ENCODE data around the gene LRRIQ3.
"Not testable (repeated sequence)": the region's sequence is repeated elsewhere in the genome, so short reads cannot be mapped to it uniquely, and the experiment has no call there.

Gene LRRIQ3

GRCh38 chr1:74197657-74198552 lies at the start of gene LRRIQ3, which contains the start of gene FPGT:
Gene LRRIQ3 (minus strand): TSS chr1:74198176. CDS start chr1:74183684, 14,492 bp downstream.
Gene FPGT (plus strand): TSS chr1:74198242. CDS start chr1:74198279, 37 bp downstream.
- peak; percentile 97 for DNase-seq

GRCh38 chr1:74246315-74246714 lies 48.3 kb upstream of the LRRIQ3 start:
- DNase-seq, result no peak

GRCh38 chr1:74245168-74245772 lies 47.3 kb upstream of the LRRIQ3 start:
- DNase-seq, result no peak

GRCh38 chr1:74237787-74238186 lies 39.8 kb upstream of the LRRIQ3 start:
- DNase-seq, result no peak

- DNase-seq, result no peak
These were observed 39.1 kb upstream of the LRRIQ3 start for GRCh38 chr1:74237035-74237434.

GRCh38 chr1:74236440-74236839 lies 38.5 kb upstream of the LRRIQ3 start:
- no peak for DNase-seq

- no peak for DNase-seq
These were observed 37.2 kb upstream of the LRRIQ3 start, which contains the start of gene TNNI3K for GRCh38 chr1:74235153-74235552. Gene TNNI3K (plus strand): TSS chr1:74235387. CDS start chr1:74235452, 65 bp downstream.

- DNase-seq, result no peak
These were observed 25.5 kb upstream of the LRRIQ3 start for GRCh38 chr1:74223453-74223852.

- no peak for DNase-seq
These were observed 24.7 kb upstream of the LRRIQ3 start for GRCh38 chr1:74222701-74223100.

GRCh38 chr1:74215229-74215628 lies 17.3 kb upstream of the LRRIQ3 start:
- DNase-seq, result no peak

- DNase-seq, result no peak
These were observed 7.3 kb upstream of the LRRIQ3 start for GRCh38 chr1:74205266-74205665.

GRCh38 chr1:74199504-74199903 lies 1.5 kb upstream of the LRRIQ3 start:
- DNase-seq, result peak; percentile 62

- DNase-seq, result no peak
These were observed 721 bp downstream of the LRRIQ3 start for GRCh38 chr1:74197255-74197654.

- peak; percentile 4 for DNase-seq
These were observed 2.6 kb downstream of the LRRIQ3 start for GRCh38 chr1:74195339-74195738.

GRCh38 chr1:74193908-74194307 lies 4.1 kb downstream of the LRRIQ3 start:
- DNase-seq, result no peak

- DNase-seq, result no peak
These were observed 17.5 kb downstream of the LRRIQ3 start for GRCh38 chr1:74180490-74180889.

- not testable (repeated sequence) for DNase-seq
These were observed 23.6 kb downstream of the LRRIQ3 start for GRCh38 chr1:74174423-74174822.

GRCh38 chr1:74162333-74162732 lies 35.6 kb downstream of the LRRIQ3 start:
- no peak for DNase-seq

- DNase-seq, result no peak
These were observed 36.5 kb downstream of the LRRIQ3 start for GRCh38 chr1:74161497-74161896.

GRCh38 chr1:74160046-74160445 lies 37.9 kb downstream of the LRRIQ3 start:
- DNase-seq, result no peak

- DNase-seq, result no peak
These were observed 52.9 kb downstream of the LRRIQ3 start for GRCh38 chr1:74145086-74145485.

GRCh38 chr1:74117370-74117769 lies 80.6 kb downstream of the LRRIQ3 start:
- not testable (repeated sequence) for DNase-seq

- no peak for DNase-seq
These were observed 84.6 kb downstream of the LRRIQ3 start for GRCh38 chr1:74113333-74113732.

GRCh38 chr1:74107394-74107793 lies 90.6 kb downstream of the LRRIQ3 start:
- DNase-seq, result no peak

Measured in hematopoietic multipotent progenitor cell treated with erythropoietin and hydrocortisone succinate and interleukin-3 and kit ligand, for 4 days (in vitro differentiated cells).